Measurements from ENCODE around the gene PLK5. TPM values are rescaled to one million over a fixed set of nuclear protein-coding genes. Genes with fewer than 3 reads are reported as not detected.
A peak's percentile ranks its signal among the peaks of the same experiment; 100 is the strongest.

PLK5 gene
- total RNA-seq, 4 donors from 2014 or later: 0.17 TPM; not detected in 3

- H3K4me1 ChIP-seq: peaks cover 12 to 38% (median 27%) of the 10 kb centered on the region in 4 donors
- no CpG with 5 or more reads among the region's 73 CpGs for WGBS
- H3K36me3 ChIP-seq: peaks cover 0 to 3% (median 1%) of the 10 kb centered on the region in 4 donors
- no peak for DNase-seq (ENCODE audit: extremely low spot score)
- H3K27ac ChIP-seq (replicated peaks in 1 of 4): peak overlapping the region in 1 of 4 donors; percentile 89
- peak overlapping the region; percentile 76 to 86 (median 78) for H3K4me3 ChIP-seq
- no peaks in the 10 kb centered on the region for H3K27me3 ChIP-seq
- no peaks in the 10 kb centered on the region for H3K9me3 ChIP-seq
- TF ChIP-seq, protein P1, sequence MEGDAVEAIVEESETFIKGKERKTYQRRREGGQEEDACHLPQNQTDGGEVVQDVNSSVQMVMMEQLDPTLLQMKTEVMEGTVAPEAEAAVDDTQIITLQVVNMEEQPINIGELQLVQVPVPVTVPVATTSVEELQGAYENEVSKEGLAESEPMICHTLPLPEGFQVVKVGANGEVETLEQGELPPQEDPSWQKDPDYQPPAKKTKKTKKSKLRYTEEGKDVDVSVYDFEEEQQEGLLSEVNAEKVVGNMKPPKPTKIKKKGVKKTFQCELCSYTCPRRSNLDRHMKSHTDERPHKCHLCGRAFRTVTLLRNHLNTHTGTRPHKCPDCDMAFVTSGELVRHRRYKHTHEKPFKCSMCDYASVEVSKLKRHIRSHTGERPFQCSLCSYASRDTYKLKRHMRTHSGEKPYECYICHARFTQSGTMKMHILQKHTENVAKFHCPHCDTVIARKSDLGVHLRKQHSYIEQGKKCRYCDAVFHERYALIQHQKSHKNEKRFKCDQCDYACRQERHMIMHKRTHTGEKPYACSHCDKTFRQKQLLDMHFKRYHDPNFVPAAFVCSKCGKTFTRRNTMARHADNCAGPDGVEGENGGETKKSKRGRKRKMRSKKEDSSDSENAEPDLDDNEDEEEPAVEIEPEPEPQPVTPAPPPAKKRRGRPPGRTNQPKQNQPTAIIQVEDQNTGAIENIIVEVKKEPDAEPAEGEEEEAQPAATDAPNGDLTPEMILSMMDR (IDR thresholded peaks at IDR 0.05): no peak
- intact Hi-C loops (cut with DNase I): loop anchor here (5.0 kb wide), 1 partner anchor 34 kb away; no protein-coding TSS in a partner anchor
Measured at GRCh38 chr19:1567848-1568227, 44.0 kb downstream of the PLK5 start.

- 12% methylated on average over 17 of the region's 63 CpGs for WGBS
Measured at GRCh38 chr19:1568320-1569019, 44.6 kb downstream of the PLK5 start, which contains the start of gene MEX3D. MEX3D (minus strand) TSS chr19:1568325; CDS start chr19:1568058, 267 bp downstream.

GRCh38 chr19:1569997-1570396 lies 46.1 kb downstream of the PLK5 start:
- Histone ChIP-seq H3K9me3 (no peaks in the 10 kb centered on the region), H3K27ac (replicated peaks in 1 of 4) (no peak overlapping the region), H3K36me3 (no peaks in the 10 kb centered on the region), H3K4me3 (no peak overlapping the region), H3K27me3 (no peaks in the 10 kb centered on the region), H3K4me1 (peaks cover 12 to 35% (median 27%) of the 10 kb centered on the region in 4 donors)
- DNase-seq (ENCODE audit: extremely low spot score): no peak
- TF ChIP-seq POLR2AphosphoS5 (IDR thresholded peaks at IDR 0.05) (no peak), POLR2A (IDR thresholded peaks at IDR 0.05; ENCODE audit: low read depth) (no peak), EP300 (IDR thresholded peaks at IDR 0.05) (no peak)
- TF ChIP-seq, protein P1 (IDR thresholded peaks at IDR 0.05): no peak
- intact Hi-C loops (cut with DNase I): loop anchor here (5.0 kb wide), 1 partner anchor 32 kb away; no protein-coding TSS in a partner anchor
- WGBS: 76% methylated on average over 4 of the region's 4 CpGs

More at GRCh38 chr19:1568320-1569019, 44.6 kb downstream of the PLK5 start, which contains the start of gene MEX3D:
- peak within 1 kb of the TSS; percentile 76 to 86 (median 78) for H3K4me3 ChIP-seq
- no peak for TF ChIP-seq POLR2A (IDR thresholded peaks at IDR 0.05; ENCODE audit: low read depth)
- TF ChIP-seq, protein P1 (IDR thresholded peaks at IDR 0.05): no peak
- no peak for TF ChIP-seq POLR2AphosphoS5 (IDR thresholded peaks at IDR 0.05)
- no peak for TF ChIP-seq EP300 (IDR thresholded peaks at IDR 0.05)
- H3K9me3 ChIP-seq: no peaks in the 10 kb centered on the region
- H3K27me3 ChIP-seq: no peaks in the 10 kb centered on the region
- intact Hi-C loops (cut with DNase I): loop anchor here (5.0 kb wide), 1 partner anchor 34 kb away; no protein-coding TSS in a partner anchor
- peaks cover 12 to 38% (median 27%) of the 10 kb centered on the region in 4 donors for H3K4me1 ChIP-seq
- H3K27ac ChIP-seq (replicated peaks in 1 of 4): peak within 1 kb of the TSS; percentile 87 to 91 (median 90)
- peaks cover 0 to 3% (median 0%) of the 10 kb centered on the region in 4 donors for H3K36me3 ChIP-seq
- no peak for DNase-seq (ENCODE audit: extremely low spot score)

DNA sequence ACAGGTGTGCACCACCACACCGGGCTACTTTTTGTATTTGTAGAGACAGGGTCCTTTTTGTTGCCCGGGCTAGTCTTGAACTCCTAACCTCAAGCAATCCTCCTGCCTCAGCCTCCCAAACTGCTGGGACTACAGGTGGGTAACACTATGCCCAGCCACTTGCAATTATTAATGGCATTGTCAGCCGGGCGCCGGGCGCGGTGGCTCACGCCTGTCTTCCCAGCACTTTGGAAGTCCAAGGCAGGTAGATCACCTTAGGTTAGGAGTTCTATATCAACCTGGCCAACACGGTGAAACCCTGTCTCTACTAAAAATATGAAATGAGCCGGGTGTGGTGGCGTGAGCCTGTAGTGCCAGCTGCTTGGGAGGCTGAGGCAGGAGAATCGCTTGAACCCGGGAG lies 47.0 kb downstream of the PLK5 start:
- H3K27ac ChIP-seq (replicated peaks in 1 of 4): no peak overlapping the region
- no peaks in the 10 kb centered on the region for H3K9me3 ChIP-seq
- H3K27me3 ChIP-seq: no peaks in the 10 kb centered on the region
- no peaks in the 10 kb centered on the region for H3K36me3 ChIP-seq
- WGBS: 96% methylated on average over 11 of the region's 13 CpGs
- H3K4me3 ChIP-seq: no peak overlapping the region
- TF ChIP-seq, protein P1 (IDR thresholded peaks at IDR 0.05): no peak
- TF ChIP-seq EP300 (IDR thresholded peaks at IDR 0.05) (no peak), POLR2A (IDR thresholded peaks at IDR 0.05; ENCODE audit: low read depth) (no peak), POLR2AphosphoS5 (IDR thresholded peaks at IDR 0.05) (no peak)
- intact Hi-C loops (cut with DNase I): no loop called here
- H3K4me1 ChIP-seq: peaks cover 12 to 27% (median 22%) of the 10 kb centered on the region in 4 donors
- no peak for DNase-seq (ENCODE audit: extremely low spot score)

Measured in esophagus muscularis mucosa (tissue), 4 donors.